ENCODE results near the gene UBE3D. TPM values are rescaled to one million over a fixed set of nuclear protein-coding genes. Genes with fewer than 3 reads are reported as not detected.

The UBE3D gene
- total and polyA plus RNA-seq, 9 donors, result 5.9 to 13.5 (median 8.2) TPM

Other genes starting within 250 kb of the UBE3D start
- gene DOP1A, start 1.8 kb upstream of the UBE3D start, total RNA-seq, result 26.2 TPM
- gene DOP1A, start 1.8 kb upstream of the UBE3D start, polyA plus RNA-seq (ENCODE audit: insufficient read depth in 1 of 8, insufficient read length in 8 of 8, low replicate concordance in 1 of 8), result 10 to 100 TPM; 10.1 to 14.3 (median 12.3) TPM
- 52.9 TPM for gene PGM3, start 127.4 kb upstream of the UBE3D start, total RNA-seq
- 10 to 100 TPM; 27.7 to 43.3 (median 35.9) TPM for gene PGM3, start 127.4 kb upstream of the UBE3D start, polyA plus RNA-seq (ENCODE audit: insufficient read depth in 1 of 8, insufficient read length in 8 of 8, low replicate concordance in 1 of 8)
- 3.2 TPM for gene RWDD2A, start 127.5 kb upstream of the UBE3D start, total RNA-seq
- gene RWDD2A, start 127.5 kb upstream of the UBE3D start, polyA plus RNA-seq (ENCODE audit: insufficient read depth in 1 of 8, insufficient read length in 8 of 8, low replicate concordance in 1 of 8), result 1 to 10 TPM; 2.8 to 5.2 (median 3.6) TPM

Data from muscle of leg (tissue), 9 donors.